ENCODE measurements around the gene CLCA2.

Gene CLCA2

GRCh38 chr1:86423873-86424272 lies at the start of gene CLCA2:
TSS of gene CLCA2 (plus strand) at chr1:86424171. CDS start at chr1:86424248, 77 bp downstream.
- H3K4me3 ChIP-seq (ENCODE audit: low read length): no peak within 1 kb of the TSS
- DNase-seq (ENCODE audit: low read depth): no peak
- TF ChIP-seq CTCF (conservative IDR thresholded peaks at IDR 0.05; ENCODE audit: low read depth, low read length): no peak

- no peak overlapping the region for H3K4me3 ChIP-seq (ENCODE audit: low read length)
- DNase-seq (ENCODE audit: low read depth): no peak
- TF ChIP-seq CTCF (conservative IDR thresholded peaks at IDR 0.05; ENCODE audit: low read depth, low read length): no peak
Observed at GRCh38 chr1:86375688-86376087, 48.3 kb upstream of the CLCA2 start.

GRCh38 chr1:86377341-86377740 lies 46.6 kb upstream of the CLCA2 start:
- no peak for TF ChIP-seq CTCF (conservative IDR thresholded peaks at IDR 0.05; ENCODE audit: low read depth, low read length)
- H3K4me3 ChIP-seq (ENCODE audit: low read length): no peak overlapping the region

GRCh38 chr1:86378813-86379212 lies 45.2 kb upstream of the CLCA2 start:
- no peak for TF ChIP-seq CTCF (conservative IDR thresholded peaks at IDR 0.05; ENCODE audit: low read depth, low read length)
- no peak for DNase-seq (ENCODE audit: low read depth)
- no peak overlapping the region for H3K4me3 ChIP-seq (ENCODE audit: low read length)

More at GRCh38 chr1:86377341-86377740, 46.6 kb upstream of the CLCA2 start:
- DNase-seq (ENCODE audit: low read depth): no peak

- TF ChIP-seq CTCF (conservative IDR thresholded peaks at IDR 0.05; ENCODE audit: low read depth, low read length): peak; percentile 71
- peak; percentile 43 for DNase-seq (ENCODE audit: low read depth)
- no peak overlapping the region for H3K4me3 ChIP-seq (ENCODE audit: low read length)
Observed at GRCh38 chr1:86380257-86380861, 43.6 kb upstream of the CLCA2 start.

GRCh38 chr1:86381223-86381622 lies 42.7 kb upstream of the CLCA2 start:
- no peak overlapping the region for H3K4me3 ChIP-seq (ENCODE audit: low read length)
- no peak for DNase-seq (ENCODE audit: low read depth)
- no peak for TF ChIP-seq CTCF (conservative IDR thresholded peaks at IDR 0.05; ENCODE audit: low read depth, low read length)

GRCh38 chr1:86382878-86383277 lies 41.1 kb upstream of the CLCA2 start:
- TF ChIP-seq CTCF (conservative IDR thresholded peaks at IDR 0.05; ENCODE audit: low read depth, low read length): no peak
- no peak overlapping the region for H3K4me3 ChIP-seq (ENCODE audit: low read length)
- DNase-seq (ENCODE audit: low read depth): no peak
